Hematopoietic multipotent progenitor cell treated with erythropoietin and hydrocortisone succinate and interleukin-3 and kit ligand, for 8 days (in vitro differentiated cells): Measurements from ENCODE around the gene RSBN1.
A peak's percentile ranks its signal among the peaks of the same experiment; 100 is the strongest.
"Not testable (repeated sequence)": the region's sequence is repeated elsewhere in the genome, so short reads cannot be mapped to it uniquely, and the experiment has no call there.

ENCODE experiments used
- DNase-seq: peaks from one replicate; pipeline ENCODE4 v3.0.0-alpha.2; 2015

RSBN1 gene

GRCh38 chr1:113779542-113779941, 32.7 kb downstream of the RSBN1 start:
- peak; percentile 49 for DNase-seq

GRCh38 chr1:113777561-113777960, 34.7 kb downstream of the RSBN1 start:
- DNase-seq: peak; percentile 78

- no peak for DNase-seq
Measured at GRCh38 chr1:113770031-113770430, 42.2 kb downstream of the RSBN1 start.

- DNase-seq: no peak
Measured at GRCh38 chr1:113769601-113769970, 42.7 kb downstream of the RSBN1 start.

GRCh38 chr1:113768916-113769600, 43.2 kb downstream of the RSBN1 start:
- no peak for DNase-seq

- no peak for DNase-seq
Measured at GRCh38 chr1:113765306-113766230, 46.7 kb downstream of the RSBN1 start.

- no peak for DNase-seq
Measured at GRCh38 chr1:113763661-113764060, 48.6 kb downstream of the RSBN1 start.

GRCh38 chr1:113761937-113762336, 50.3 kb downstream of the RSBN1 start:
- DNase-seq: no peak

GRCh38 chr1:113760102-113761080, 51.9 kb downstream of the RSBN1 start:
- peak; percentile 52 for DNase-seq

GRCh38 chr1:113759333-113760101, 52.8 kb downstream of the RSBN1 start, which contains the start of gene PHTF1:
Gene PHTF1 (minus strand): TSS chr1:113759486. CDS start chr1:113758703, 783 bp downstream.
- peak; percentile 80 for DNase-seq

- peak; percentile 63 for DNase-seq
Measured at GRCh38 chr1:113758631-113759332, 53.5 kb downstream of the RSBN1 start.

GRCh38 chr1:113756461-113756860, 55.8 kb downstream of the RSBN1 start:
- no peak for DNase-seq

GRCh38 chr1:113753333-113753732, 58.9 kb downstream of the RSBN1 start:
- DNase-seq: not testable (repeated sequence)

- no peak for DNase-seq
Measured at GRCh38 chr1:113751516-113751915, 60.8 kb downstream of the RSBN1 start.

- DNase-seq: no peak
Measured at GRCh38 chr1:113751114-113751513, 61.2 kb downstream of the RSBN1 start.

- DNase-seq: no peak
Measured at GRCh38 chr1:113749402-113749801, 62.9 kb downstream of the RSBN1 start.

- DNase-seq: no peak
Measured at GRCh38 chr1:113747376-113747775, 64.9 kb downstream of the RSBN1 start.

GRCh38 chr1:113745425-113745824, 66.9 kb downstream of the RSBN1 start:
- no peak for DNase-seq

GRCh38 chr1:113744114-113744513, 68.2 kb downstream of the RSBN1 start:
- DNase-seq: no peak

GRCh38 chr1:113742515-113742914, 69.8 kb downstream of the RSBN1 start:
- no peak for DNase-seq

GRCh38 chr1:113734357-113735055, 77.8 kb downstream of the RSBN1 start:
- DNase-seq: no peak
